T47D (cell line): ENCODE results near the gene DCTD.
A peak's percentile ranks its signal among the peaks of the same experiment; 100 is the strongest.

ENCODE experiments used
- DNase-seq, 2 experiments: peaks; one replicate each; pipeline versions ENCODE4 v3.0.0 to v3.0.0-alpha.2; 2011 to 2012; ENCODE audit warnings: low read depth in 1 of 2, low spot score in 1 of 2
- JUND ChIP-seq: IDR thresholded peaks from 2 replicates; pipeline ENCODE4 v1.6.1; 2012; ENCODE audit warnings: low read depth
- in situ Hi-C: cut with HindIII; loops from 2 replicates; pipeline ENCODE4 v1.10.0; 2016; ENCODE audit warnings: low sequenced_read_pairs, low pct_unique_long_range_greater_than_20kb

The DCTD gene

GRCh38 chr4:182928061-182928460 is 10.9 kb upstream of the DCTD start:
- TF ChIP-seq JUND: no peak
- in situ Hi-C loops: no loop called here
- DNase-seq: peak in 1 of 2 experiments; percentile 38

DNA sequence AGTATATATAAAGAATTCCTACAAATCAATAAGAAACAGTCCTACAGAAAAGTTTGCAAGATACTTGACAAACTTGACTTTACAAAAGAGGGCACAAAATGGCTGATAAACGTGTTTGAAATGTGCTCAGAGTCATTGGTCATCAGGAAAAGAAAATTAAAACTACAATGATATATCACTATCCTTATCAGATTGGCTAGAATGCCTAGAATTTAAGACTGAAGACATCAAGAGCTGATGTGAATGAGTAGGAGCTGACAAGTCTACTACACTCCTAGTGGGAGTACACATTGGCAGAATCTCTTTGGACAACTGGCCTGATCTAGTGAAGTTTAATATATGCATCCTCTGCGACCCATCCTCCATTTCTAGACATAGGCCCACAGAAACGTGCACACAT is 10.3 kb upstream of the DCTD start:
- no peak for DNase-seq
- in situ Hi-C loops: no loop called here
- TF ChIP-seq JUND: no peak

DNA sequence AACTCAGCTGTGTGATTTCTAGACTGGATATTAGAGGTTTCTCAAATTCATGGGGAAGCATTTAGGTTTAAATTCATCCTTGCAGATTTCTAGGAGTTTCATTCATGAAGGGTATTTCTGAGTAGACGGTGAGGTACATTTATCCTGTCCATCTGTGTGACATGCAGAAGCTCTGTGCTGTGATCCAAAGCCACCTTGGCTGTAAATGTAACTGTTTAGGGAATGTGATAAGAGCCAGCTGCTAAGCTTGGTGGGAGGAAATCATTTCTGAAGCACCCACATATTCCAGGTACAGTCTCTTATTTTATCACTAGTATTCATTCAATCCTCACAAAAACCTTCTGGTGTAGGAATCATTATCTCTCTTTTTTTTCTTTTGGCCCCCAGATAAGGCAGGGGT is 8.7 kb upstream of the DCTD start:
- TF ChIP-seq JUND: no peak
- no peak for DNase-seq
- in situ Hi-C loops: no loop called here

GRCh38 chr4:182925298-182925757 is 8.1 kb upstream of the DCTD start:
- peak in 1 of 2 experiments; percentile 90 for DNase-seq
- in situ Hi-C loops: no loop called here
- no peak for TF ChIP-seq JUND

DNA sequence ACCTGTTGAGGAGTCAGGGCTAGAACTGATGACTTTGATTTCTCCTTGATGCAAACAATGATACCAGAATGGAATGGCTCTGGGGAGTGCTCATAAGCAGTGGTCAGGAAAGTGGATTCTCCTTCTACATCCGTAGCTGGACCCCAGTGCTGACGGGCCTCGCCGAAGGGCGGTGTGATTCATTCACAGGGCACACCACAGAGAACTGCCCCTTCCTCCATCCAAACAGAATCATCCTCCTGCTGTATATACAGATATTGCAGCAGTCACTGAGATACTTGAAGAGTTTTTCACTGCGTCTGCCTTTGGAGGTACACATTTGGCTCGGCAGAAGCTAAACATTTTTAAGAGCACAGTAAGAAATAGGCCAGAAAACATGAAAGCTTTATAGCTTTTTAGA is 7.3 kb upstream of the DCTD start:
- no peak for TF ChIP-seq JUND
- in situ Hi-C loops: no loop called here
- DNase-seq: no peak

- no peak for DNase-seq
- no peak for TF ChIP-seq JUND
- in situ Hi-C loops: no loop called here
Measured at GRCh38 chr4:182923796-182924340, 6.7 kb upstream of the DCTD start.

DNA sequence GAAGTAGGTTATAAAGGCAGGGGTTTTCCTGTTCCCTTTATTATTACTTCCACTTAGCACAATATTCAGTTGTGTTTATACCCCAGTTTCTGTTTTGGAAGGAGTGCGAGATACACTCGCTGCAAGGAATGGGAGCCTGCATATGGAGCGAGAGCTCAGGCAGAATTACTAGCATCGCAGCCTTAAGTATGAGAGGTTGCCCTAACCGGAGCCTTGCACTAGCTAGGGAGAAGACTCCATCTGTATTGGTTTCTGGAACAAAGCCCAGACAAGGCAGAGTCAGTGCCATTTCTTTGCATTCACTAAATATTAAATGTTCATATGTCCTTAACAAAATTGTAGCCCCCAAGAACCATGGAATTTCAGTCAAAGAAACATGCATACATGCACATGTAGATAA is 6.2 kb upstream of the DCTD start:
- in situ Hi-C loops: no loop called here
- DNase-seq: no peak
- no peak for TF ChIP-seq JUND

GRCh38 chr4:182922501-182923284 is 5.5 kb upstream of the DCTD start:
- no peak for DNase-seq
- in situ Hi-C loops: no loop called here
- no peak for TF ChIP-seq JUND

DNA sequence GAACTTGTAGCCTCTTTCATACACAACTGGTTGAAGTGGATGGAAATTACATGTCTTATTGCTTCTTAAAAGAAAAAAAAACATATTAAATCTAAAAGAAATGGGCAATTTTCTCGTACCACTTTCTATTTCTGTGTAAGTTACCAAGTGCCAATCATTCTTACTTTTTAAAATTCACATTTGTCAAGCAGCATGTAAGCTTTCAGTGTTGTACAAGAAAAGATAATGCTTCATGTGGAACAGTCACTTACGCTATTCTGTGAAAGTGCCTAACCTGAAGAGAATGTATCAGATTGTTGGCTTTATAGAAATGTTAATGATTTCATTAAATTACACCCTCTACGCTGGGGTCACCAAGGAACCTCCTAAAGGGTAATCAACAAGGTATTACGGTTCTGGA is 4.4 kb upstream of the DCTD start:
- no peak for TF ChIP-seq JUND
- no peak for DNase-seq
- in situ Hi-C loops: no loop called here

DNA sequence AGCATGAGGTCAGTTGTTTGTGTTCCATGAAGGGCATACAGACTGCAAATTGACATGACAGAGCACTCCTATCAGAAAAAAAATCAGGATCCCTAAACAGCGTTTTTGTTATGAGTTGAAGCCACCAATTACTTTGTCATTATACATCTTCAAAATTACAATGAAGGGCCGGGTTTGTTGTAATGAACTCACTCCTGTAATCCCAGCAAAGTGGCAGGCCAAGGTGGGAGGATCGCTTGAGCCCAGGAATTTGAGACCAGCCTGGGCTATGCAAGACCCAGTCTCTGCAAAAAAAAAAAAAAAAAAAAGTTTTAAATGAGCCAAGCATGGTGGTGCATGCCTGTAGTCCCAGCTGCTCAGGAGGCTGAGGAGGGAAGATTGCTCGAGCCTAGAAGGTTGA is 3.5 kb upstream of the DCTD start:
- in situ Hi-C loops: no loop called here
- DNase-seq: no peak
- no peak for TF ChIP-seq JUND

GRCh38 chr4:182918791-182919302 is 1.7 kb upstream of the DCTD start:
- DNase-seq: no peak
- in situ Hi-C loops: no loop called here
- TF ChIP-seq JUND: no peak

DNA sequence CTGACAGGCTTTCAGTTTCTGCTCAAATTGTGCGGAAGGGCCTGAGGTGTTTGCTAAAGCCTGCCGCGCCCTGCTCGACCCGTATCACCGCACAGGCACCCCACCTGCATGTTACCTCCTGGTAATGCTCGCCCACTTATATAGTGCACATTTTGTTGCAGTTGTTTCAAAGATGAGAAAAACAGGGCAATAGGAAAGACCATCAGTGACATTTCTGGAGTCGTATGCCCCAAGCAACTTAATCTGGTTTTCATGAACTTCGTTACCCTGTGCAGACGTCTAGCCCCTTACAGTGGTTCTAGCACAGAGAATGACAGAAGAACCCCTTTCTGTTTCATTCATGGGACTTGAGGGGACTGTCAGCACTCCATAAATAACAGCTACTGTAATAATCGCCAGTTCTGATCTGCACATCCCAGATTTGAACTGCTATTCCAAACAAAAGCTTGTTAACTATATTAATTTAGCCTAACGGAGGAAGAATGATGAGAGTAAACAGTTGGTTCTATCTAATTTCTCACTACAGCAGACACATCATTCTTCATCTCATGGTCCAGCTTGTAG is 940 bp upstream of the DCTD start:
- no peak for DNase-seq
- no peak for TF ChIP-seq JUND
- in situ Hi-C loops: no loop called here

DNA sequence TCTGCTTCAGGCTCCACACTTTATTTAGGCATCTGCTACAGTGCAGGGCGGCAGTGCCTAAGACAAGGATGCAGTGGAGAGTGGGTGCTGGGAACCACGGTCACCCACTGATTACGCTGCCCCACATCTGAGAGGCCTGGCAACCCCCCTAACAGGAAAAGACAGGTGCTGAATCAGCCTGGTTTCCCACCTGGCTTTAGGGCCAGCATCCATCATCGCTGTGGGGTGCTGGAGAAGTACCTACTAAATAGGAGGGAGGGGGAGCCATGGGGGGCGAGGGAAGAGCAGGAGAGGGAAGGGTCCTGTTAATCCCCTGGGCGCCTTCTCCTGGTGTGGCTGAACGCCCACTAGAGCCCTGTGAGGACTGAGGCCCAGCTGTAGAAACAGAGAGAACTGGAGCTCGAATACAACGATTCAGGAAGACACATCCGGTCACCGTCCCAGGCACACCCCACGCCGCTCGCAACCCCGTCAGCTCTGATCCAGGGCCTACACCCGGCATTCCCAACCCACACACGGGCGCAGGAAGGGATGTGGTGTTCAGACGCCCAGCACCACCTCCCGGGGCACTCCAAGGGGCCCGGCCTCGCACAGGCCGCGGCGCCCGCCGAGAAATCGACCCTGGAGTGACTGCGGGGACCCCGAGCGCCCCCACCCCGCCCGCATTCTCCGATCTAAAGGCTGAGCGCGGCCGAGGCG is 554 bp downstream of the DCTD start:
- peak; percentile 13 to 54 for DNase-seq
- in situ Hi-C loops: no loop called here
- TF ChIP-seq JUND: no peak
